PFSK-1 (cell line): Measurements from ENCODE around the gene KCNMB2.

Source experiments
- POLR2AphosphoS5 ChIP-seq: IDR thresholded peaks from 2 replicates; pipeline ENCODE4 v1.6.1; 2012; ENCODE audit warnings: low read depth, mild to moderate bottlenecking, control low read depth, low read length, moderate library complexity
- TAF1 ChIP-seq: IDR thresholded peaks from 2 replicates; pipeline ENCODE4 v1.6.1; 2012; ENCODE audit warnings: low read length, control low read depth, borderline replicate concordance; ENCODE audit not compliant: insufficient read depth
- TF ChIP-seq, protein P1 (sequence below), 2 experiments: IDR thresholded peaks; 2 replicates each; pipeline versions ENCODE4 v1.6.1 to v1.8.0; 2011 to 2012; ENCODE audit warnings: low read depth in 2 of 2, low read length in 2 of 2, control low read depth in 1 of 2, inconsistent platforms in 1 of 2, mild to moderate bottlenecking in 1 of 2, moderate library complexity in 1 of 2; ENCODE audit not compliant: insufficient read depth in 1 of 2

DNA sequence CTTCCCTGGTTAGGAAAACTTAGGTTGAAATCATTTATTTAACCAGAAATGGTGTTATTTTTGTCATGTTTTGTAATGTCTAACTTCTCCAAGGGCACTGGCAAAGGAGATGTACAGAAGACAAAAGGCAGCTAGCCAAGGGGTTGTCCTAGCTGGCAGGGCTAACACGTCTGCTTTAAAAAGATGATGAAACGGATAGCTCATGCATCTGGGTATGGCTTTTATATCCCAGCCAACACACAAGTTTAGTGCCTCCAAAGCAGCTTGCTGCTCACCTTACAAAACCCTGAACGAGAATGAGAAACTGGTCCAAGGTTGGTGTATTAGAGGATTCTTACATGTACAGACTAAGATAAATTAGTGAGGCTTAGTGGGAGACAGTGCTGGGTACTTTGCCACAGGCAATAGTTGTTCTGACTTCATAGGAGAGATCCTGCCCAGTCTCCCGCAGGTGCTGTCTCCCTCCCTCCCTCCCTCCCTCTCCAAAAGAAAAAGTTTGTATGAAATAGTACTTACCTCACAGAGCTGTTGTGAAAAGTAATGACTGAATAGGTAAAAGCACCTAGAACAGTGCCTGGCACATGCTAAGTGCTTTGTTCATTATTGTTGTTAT is 47.8 kb downstream of the KCNMB2 start:
- no peak for TF ChIP-seq POLR2AphosphoS5
- TF ChIP-seq, protein P1, sequence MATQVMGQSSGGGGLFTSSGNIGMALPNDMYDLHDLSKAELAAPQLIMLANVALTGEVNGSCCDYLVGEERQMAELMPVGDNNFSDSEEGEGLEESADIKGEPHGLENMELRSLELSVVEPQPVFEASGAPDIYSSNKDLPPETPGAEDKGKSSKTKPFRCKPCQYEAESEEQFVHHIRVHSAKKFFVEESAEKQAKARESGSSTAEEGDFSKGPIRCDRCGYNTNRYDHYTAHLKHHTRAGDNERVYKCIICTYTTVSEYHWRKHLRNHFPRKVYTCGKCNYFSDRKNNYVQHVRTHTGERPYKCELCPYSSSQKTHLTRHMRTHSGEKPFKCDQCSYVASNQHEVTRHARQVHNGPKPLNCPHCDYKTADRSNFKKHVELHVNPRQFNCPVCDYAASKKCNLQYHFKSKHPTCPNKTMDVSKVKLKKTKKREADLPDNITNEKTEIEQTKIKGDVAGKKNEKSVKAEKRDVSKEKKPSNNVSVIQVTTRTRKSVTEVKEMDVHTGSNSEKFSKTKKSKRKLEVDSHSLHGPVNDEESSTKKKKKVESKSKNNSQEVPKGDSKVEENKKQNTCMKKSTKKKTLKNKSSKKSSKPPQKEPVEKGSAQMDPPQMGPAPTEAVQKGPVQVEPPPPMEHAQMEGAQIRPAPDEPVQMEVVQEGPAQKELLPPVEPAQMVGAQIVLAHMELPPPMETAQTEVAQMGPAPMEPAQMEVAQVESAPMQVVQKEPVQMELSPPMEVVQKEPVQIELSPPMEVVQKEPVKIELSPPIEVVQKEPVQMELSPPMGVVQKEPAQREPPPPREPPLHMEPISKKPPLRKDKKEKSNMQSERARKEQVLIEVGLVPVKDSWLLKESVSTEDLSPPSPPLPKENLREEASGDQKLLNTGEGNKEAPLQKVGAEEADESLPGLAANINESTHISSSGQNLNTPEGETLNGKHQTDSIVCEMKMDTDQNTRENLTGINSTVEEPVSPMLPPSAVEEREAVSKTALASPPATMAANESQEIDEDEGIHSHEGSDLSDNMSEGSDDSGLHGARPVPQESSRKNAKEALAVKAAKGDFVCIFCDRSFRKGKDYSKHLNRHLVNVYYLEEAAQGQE (IDR thresholded peaks at IDR 0.05; ENCODE audit: insufficient read depth in 1 of 2, low read depth in 2 of 2, low read length in 2 of 2), result no peak
- TF ChIP-seq TAF1, result no peak
